NCI-H2196 (cell line): Measurements from ENCODE around the gene SMIM41.
A peak's percentile ranks its signal among the peaks of the same experiment; 100 is the strongest.

Source experiments
- DNase-seq: peaks from one replicate; lab custom pipeline; 2025; ENCODE audit not compliant: unreplicated experiment; lab: John Stamatoyannopoulos, UW

The SMIM41 gene

GRCh38 chr12:52120951-52121823 is 41.7 kb downstream of the SMIM41 start:
- no peak for DNase-seq

GRCh38 chr12:52121824-52122539 is 42.5 kb downstream of the SMIM41 start:
- peak; percentile 77 for DNase-seq

DNA sequence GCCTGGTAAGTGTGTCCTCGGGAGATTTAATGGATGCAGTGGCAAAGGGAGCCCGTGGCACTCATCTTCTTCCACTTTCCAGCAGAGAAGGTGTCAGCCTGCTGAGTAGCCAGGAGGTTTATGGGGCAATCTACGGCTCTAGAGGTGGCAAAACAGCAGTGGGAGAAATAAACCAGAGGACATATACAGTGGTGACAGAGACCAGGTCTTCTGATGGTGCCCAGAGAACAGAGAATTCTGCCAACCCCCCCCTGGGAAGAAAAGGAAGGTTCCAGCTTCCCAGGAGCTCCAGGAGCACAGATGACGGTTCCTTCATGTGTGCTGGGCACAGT is 43.0 kb downstream of the SMIM41 start:
- no peak for DNase-seq

GRCh38 chr12:52122904-52123303 is 43.4 kb downstream of the SMIM41 start:
- no peak for DNase-seq

- no peak for DNase-seq
Observed at GRCh38 chr12:52123487-52124186, 44.1 kb downstream of the SMIM41 start.

GRCh38 chr12:52125476-52125900 is 46.0 kb downstream of the SMIM41 start:
- DNase-seq: no peak

DNA sequence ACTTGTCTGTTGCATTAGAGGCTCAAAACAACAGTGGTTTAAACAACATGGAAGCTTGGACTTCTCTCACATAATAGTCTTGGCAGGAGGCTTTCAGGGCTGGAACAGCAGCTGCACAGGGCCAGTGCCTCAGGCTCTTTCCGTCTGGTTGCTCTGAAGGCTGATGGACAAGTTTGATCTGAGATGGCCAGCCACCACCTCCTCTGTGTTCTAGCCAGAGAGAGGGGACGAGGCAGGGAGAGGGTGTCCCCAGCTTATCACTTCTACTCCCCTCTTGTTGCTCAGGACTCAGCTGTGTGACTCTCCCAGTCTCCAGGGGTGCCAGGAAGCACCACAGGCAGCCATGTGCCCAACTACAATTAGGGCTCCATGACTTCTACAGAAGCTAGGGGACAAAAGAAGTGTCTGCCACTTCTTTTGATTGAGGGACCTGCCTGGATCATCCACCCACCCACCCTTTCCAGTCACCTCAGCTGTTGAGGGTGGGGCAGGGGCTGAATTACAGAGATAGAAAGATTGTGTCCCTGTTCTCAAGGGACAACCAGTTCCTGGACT is 46.6 kb downstream of the SMIM41 start:
- DNase-seq: no peak

DNA sequence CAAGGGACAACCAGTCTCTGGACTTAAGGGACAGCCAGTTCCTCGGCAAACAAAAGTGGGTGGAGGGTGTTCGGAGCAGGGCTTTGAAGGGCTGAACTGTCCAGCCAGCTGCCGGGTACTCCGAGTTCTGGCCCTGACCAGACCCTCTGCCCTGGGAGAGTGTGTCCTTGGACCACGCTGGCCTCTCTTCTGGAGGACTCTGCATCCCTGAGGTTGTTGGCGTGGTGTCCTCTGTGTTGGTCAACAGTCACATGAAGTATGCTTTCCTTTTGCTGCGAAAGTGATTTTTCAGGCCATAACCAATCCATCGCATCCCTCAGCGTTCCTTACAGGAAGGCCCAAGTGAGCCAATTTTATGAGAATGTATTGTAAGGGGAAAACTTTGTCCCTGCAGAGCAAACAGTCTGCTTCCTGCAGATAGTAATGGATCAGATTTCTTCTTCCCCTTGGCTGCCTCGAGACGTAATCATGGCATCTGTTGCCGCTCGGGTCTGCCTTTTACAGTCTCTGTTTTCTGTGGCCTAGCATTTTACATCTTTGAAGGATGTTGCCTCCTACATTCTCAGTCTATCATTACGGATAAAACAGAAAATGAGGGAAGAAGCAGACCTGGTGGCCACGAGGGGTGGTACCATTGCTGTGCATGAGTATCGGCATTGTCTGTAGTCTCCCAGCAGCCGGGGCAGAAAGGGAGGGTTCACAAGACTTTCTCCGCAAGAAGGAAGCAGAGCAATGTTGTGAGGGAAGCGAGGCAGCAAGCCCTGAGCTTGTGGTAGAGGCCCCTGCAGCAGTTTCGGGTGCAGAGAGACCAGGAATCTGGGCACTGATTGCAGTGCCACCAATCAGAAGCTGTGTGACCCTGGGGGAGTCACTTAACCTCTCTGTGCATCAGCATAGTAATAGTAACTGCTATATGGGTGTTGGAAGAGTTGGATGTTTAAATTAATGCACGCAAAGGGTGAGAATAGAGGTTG is 47.4 kb downstream of the SMIM41 start:
- no peak for DNase-seq

GRCh38 chr12:52127683-52128450 is 48.4 kb downstream of the SMIM41 start:
- DNase-seq: no peak

- peak; percentile 66 for DNase-seq
Observed at GRCh38 chr12:52130711-52131110, 51.2 kb downstream of the SMIM41 start.

- DNase-seq: peak; percentile 11
Observed at GRCh38 chr12:52132754-52133161, 53.3 kb downstream of the SMIM41 start.

DNA sequence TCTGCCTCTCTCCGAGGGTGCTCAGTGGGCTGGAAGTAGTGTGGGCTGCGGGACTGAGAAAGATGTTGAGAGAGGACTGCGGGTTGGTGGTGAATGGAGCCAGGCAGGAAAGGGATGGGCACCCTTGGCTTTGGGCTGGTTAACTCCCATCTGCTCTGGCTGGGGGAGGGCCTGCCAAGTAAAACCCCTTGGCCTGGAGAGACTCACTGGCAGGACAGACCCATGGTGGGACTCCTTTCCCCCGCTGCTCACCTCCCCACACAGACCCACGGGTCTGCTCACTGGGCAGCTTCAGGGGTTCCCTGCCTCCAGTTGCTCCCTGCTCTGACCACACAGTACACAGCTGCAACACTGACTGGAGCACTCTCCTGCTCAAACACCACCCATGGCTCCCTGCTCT is 58.2 kb downstream of the SMIM41 start:
- no peak for DNase-seq

- no peak for DNase-seq
Observed at GRCh38 chr12:52139147-52139546, 59.6 kb downstream of the SMIM41 start.

DNA sequence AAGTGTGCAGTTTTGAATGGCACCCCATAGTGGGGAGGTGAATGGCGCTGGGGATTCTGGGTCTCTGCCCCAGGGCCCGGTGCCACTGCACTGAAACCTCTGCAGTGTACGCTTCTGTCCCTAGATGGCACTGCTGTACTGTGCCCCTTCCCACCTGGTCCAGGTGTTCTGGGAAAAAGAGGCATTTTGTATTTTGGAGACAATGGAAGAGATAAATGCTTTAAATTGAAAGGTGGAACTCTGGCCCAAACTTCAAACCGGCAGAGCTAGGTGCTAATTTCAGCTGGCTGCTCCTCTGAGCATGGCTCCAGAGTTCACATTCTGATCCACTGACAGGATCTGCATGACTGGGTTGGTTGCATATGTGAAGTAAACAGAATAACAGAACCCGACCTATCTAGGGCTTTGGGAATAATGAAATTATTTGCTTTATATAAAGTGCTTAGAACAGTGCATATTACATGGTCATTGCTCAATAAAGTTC is 60.1 kb downstream of the SMIM41 start:
- peak; percentile 69 for DNase-seq

DNA sequence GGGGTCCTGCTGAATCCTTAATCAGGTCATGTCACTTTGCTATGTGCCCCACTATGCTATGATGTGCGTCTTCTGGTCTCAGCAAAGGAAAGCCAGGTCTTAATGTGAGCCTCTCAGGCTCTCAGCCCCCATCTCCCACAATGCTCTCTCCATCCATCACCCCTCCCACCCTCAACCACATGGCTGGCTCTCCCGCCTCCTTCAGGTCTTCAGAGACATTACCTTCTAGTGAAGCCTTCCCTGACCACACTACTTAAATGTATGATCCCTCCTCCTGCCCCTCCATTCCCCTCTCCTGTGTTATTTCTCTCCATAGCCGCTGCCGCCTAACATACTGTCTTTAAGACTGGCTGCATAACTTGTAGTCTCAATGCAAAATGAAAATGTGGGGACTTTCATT is 61.8 kb downstream of the SMIM41 start:
- DNase-seq: no peak

DNA sequence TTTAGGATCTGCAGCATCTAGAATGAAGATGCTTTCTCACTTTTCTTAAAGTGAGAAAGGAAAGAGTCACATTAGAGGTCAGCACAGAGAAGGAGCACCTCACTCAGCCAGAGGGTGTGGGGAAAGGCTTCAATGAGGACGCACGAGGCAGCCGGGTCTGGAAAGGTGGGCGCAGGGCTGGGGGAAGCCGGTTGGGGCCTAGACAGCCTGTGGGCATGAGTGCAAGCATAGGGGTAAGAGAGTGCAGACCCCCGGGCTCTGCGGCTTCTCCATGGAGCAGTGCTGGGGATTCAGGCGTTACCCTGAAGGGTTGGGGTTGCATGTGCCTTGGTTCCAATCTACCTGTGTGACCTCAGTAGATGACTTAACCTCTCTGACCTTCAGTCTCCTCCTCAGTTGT is 62.4 kb downstream of the SMIM41 start:
- no peak for DNase-seq

DNA sequence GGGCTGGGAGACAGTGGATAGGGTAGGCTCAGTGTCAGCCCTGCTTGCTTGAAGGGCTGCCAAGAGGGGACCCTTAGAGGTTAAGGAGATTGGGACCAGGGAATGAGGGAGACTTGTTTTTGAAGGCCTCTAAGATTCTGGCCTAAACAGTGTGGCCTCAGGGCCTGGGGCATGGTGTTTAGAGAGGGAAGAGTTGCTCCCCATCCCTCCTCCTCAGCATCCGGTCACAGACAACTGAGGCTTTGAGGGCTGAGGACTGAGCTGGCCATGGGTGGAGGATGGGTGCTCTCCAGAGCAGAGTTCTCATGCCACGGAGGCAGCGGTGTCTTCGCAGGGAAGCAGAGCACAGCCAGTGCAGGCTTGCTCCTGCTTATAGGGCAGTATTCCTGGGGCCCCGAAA is 62.9 kb downstream of the SMIM41 start:
- DNase-seq: no peak

- no peak for DNase-seq
Observed at GRCh38 chr12:52144512-52145227, 65.2 kb downstream of the SMIM41 start.
